Left renal pelvis (tissue), 4 donors: ENCODE measurements around the gene TMEM52. TPM values are rescaled to one million over a fixed set of nuclear protein-coding genes. Genes with fewer than 3 reads are reported as not detected.
"Not testable (repeated sequence)": the region's sequence is repeated elsewhere in the genome, so short reads cannot be mapped to it uniquely, and the experiment has no call there.

Experiments
- DNase-seq, 4 donors: peaks; one replicate each; pipeline ENCODE4 v3.0.0-alpha.2; 2013; ENCODE audit warnings: low read depth in 4 of 4, low spot score in 3 of 4
- polyA plus RNA-seq, 4 donors: library from polyadenylated mRNA; unstranded; fragments of 120-200 nt; gene quantifications; one replicate each; pipeline ENCODE4 v1.2.1, GENCODE V29; 2013; ENCODE audit not compliant: insufficient read length in 4 of 4

TMEM52 gene
- polyA plus RNA-seq, 4 donors = 0.38 to 1.3 (median 1.1) TPM

GRCh38 chr1:1895456-1896336 is 23.4 kb downstream of the TMEM52 start:
- DNase-seq = no peak

- DNase-seq = no peak
Measured at GRCh38 chr1:1895060-1895418, 24.0 kb downstream of the TMEM52 start.

GRCh38 chr1:1894354-1895059 is 24.6 kb downstream of the TMEM52 start:
- DNase-seq = no peak

- no peak for DNase-seq
Measured at GRCh38 chr1:1893997-1894353, 25.1 kb downstream of the TMEM52 start.

GRCh38 chr1:1893291-1893985 is 25.6 kb downstream of the TMEM52 start:
- no peak for DNase-seq

GRCh38 chr1:1892763-1893120 is 26.3 kb downstream of the TMEM52 start:
- no peak for DNase-seq

- no peak for DNase-seq
Measured at GRCh38 chr1:1892079-1892762, 26.9 kb downstream of the TMEM52 start.

- DNase-seq = no peak
Measured at GRCh38 chr1:1891349-1892078, 27.6 kb downstream of the TMEM52 start.

- peak; percentile 74 to 90 (median 88) for DNase-seq
Measured at GRCh38 chr1:1890506-1891348, 28.4 kb downstream of the TMEM52 start, which contains the start of gene GNB1. GNB1 (minus strand) TSS chr1:1891087; CDS start chr1:1825453, 65,634 bp downstream.

GRCh38 chr1:1889847-1890505 is 29.1 kb downstream of the TMEM52 start:
- no peak for DNase-seq

GRCh38 chr1:1889090-1889750 is 29.9 kb downstream of the TMEM52 start:
- DNase-seq = no peak

GRCh38 chr1:1883890-1884289 is 35.2 kb downstream of the TMEM52 start:
- DNase-seq = not testable (repeated sequence)

- no peak for DNase-seq
Measured at GRCh38 chr1:1883092-1883873, 35.8 kb downstream of the TMEM52 start.

GRCh38 chr1:1881727-1882126 is 37.4 kb downstream of the TMEM52 start:
- no peak for DNase-seq

- no peak for DNase-seq
Measured at GRCh38 chr1:1880617-1881312, 38.3 kb downstream of the TMEM52 start.

- no peak for DNase-seq
Measured at GRCh38 chr1:1879942-1880341, 39.1 kb downstream of the TMEM52 start.
